Ishikawa (cell line): ENCODE measurements around the gene DNAH8.

ENCODE experiments used
- CEBPB ChIP-seq: IDR thresholded peaks from 2 replicates; pipeline ENCODE4 v1.6.1; 2012
- CREB1 ChIP-seq: IDR thresholded peaks from 2 replicates; pipeline ENCODE4 v1.6.1; 2012; ENCODE audit warnings: low read depth
- EGR1 ChIP-seq: IDR thresholded peaks from 2 replicates; pipeline ENCODE4 v1.6.1; 2012
- EP300 ChIP-seq: IDR thresholded peaks from 2 replicates; pipeline ENCODE4 v1.6.1; 2012; ENCODE audit warnings: borderline replicate concordance
- FOXM1 ChIP-seq: IDR thresholded peaks from 2 replicates; pipeline ENCODE4 v1.6.1; 2012; ENCODE audit warnings: low read depth, borderline replicate concordance
- NFIC ChIP-seq: IDR thresholded peaks from 2 replicates; pipeline ENCODE4 v1.6.1; 2012
- RAD21 ChIP-seq: IDR thresholded peaks from 2 replicates; pipeline ENCODE4 v1.6.1; 2012; ENCODE audit warnings: low read depth
- TEAD4 ChIP-seq: IDR thresholded peaks from 2 replicates; pipeline ENCODE4 v1.6.1; 2012
- YY1 ChIP-seq: IDR thresholded peaks from 2 replicates; pipeline ENCODE4 v1.6.1; 2012; ENCODE audit warnings: low read depth
- TF ChIP-seq, protein P1 (sequence below): IDR thresholded peaks from 2 replicates; pipeline ENCODE4 v1.6.1; 2012
- TF ChIP-seq, protein P2 (sequence below): IDR thresholded peaks from 2 replicates; pipeline ENCODE4 v1.6.1; 2012; ENCODE audit warnings: low read depth, mild to moderate bottlenecking

DNA sequence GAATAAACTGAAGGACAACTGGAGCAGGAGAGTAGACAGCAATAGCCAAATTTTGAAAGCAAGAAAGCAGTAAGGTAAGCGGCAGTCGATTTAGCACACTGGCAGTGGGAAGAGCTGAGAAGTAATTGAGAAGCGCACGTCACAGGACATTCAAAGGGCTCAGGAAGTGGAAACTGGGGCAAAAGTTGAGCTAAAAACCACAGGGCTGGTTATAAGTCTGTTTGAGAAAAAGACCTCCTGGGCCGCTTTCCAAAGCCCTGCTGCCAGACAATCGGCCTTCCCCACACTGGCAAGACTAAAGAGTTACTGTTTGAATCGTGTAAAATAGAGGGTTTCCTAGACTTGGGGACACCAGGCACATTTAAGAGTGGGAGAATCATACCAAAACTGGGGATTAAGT is 161.4 kb downstream of the DNAH8 start:
- no peak for TF ChIP-seq CEBPB
- TF ChIP-seq YY1 = no peak
- TF ChIP-seq CREB1 = no peak
- TF ChIP-seq, protein P1, sequence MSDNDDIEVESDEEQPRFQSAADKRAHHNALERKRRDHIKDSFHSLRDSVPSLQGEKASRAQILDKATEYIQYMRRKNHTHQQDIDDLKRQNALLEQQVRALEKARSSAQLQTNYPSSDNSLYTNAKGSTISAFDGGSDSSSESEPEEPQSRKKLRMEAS = no peak
- no peak for TF ChIP-seq RAD21
- no peak for TF ChIP-seq EP300
- TF ChIP-seq, protein P2, sequence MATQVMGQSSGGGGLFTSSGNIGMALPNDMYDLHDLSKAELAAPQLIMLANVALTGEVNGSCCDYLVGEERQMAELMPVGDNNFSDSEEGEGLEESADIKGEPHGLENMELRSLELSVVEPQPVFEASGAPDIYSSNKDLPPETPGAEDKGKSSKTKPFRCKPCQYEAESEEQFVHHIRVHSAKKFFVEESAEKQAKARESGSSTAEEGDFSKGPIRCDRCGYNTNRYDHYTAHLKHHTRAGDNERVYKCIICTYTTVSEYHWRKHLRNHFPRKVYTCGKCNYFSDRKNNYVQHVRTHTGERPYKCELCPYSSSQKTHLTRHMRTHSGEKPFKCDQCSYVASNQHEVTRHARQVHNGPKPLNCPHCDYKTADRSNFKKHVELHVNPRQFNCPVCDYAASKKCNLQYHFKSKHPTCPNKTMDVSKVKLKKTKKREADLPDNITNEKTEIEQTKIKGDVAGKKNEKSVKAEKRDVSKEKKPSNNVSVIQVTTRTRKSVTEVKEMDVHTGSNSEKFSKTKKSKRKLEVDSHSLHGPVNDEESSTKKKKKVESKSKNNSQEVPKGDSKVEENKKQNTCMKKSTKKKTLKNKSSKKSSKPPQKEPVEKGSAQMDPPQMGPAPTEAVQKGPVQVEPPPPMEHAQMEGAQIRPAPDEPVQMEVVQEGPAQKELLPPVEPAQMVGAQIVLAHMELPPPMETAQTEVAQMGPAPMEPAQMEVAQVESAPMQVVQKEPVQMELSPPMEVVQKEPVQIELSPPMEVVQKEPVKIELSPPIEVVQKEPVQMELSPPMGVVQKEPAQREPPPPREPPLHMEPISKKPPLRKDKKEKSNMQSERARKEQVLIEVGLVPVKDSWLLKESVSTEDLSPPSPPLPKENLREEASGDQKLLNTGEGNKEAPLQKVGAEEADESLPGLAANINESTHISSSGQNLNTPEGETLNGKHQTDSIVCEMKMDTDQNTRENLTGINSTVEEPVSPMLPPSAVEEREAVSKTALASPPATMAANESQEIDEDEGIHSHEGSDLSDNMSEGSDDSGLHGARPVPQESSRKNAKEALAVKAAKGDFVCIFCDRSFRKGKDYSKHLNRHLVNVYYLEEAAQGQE = no peak
- TF ChIP-seq FOXM1 = no peak
- TF ChIP-seq EGR1 = no peak
- TF ChIP-seq TEAD4 = no peak
- no peak for TF ChIP-seq NFIC
